CMK (cell line): ENCODE measurements around the gene RPL6.

Experiments used
- DNase-seq: peaks from one replicate; pipeline ENCODE4 v3.0.0-alpha.2; 2010; ENCODE audit warnings: low read depth

RPL6 gene

DNA sequence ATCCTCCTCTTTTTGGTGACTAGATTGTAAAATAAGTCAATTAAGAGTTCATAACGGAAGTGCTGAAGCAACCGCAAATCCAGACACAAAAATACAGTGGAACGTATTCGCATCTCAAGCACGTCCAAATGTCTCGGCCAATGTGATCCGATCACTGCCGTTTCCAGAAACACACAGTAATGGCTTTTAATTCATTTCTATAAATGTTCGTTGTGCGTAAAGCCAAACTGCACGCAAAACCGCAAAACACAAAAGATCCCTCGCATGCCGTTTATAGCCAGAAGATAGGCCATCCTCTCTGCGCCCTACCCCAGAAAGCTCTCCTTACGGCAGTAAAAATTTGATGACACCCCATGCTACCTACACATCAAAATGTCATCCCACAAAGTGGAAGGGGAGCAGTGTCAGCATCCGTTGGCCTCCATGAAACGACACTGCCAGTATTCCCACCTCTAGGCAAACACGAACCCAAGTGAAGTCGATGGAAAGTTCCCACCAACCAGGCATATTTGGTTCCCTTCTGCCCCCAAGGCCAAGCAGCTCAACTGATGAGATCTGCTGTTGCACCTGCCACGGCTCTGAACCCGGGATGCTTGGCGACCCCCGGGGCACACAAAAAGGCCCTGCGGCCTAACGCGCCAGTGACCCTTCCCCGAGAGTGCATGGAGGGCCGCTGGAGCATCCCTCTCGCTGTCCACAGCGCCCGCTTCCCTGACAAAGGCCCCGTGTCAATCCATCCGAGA, 28.6 kb downstream of the RPL6 start:
- no peak for DNase-seq

DNA sequence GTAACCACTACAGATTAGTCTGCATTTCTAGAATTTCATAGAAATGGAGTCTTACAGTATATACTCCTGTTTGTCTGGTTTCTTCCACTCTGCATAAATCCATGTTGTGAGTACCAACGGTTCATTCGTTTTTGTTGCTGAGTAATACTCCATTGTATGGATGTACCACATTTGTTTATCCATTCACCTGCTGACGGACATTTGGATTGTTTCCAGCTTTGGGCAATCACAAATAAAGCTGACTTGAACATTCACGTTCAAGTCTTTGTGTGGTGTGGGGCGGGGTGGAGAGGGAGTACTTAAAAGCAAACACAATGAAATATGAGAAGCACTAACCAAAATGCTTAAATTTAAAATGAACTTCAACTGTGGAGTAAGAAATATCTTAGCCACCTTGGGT, 34.3 kb downstream of the RPL6 start:
- DNase-seq = no peak

DNA sequence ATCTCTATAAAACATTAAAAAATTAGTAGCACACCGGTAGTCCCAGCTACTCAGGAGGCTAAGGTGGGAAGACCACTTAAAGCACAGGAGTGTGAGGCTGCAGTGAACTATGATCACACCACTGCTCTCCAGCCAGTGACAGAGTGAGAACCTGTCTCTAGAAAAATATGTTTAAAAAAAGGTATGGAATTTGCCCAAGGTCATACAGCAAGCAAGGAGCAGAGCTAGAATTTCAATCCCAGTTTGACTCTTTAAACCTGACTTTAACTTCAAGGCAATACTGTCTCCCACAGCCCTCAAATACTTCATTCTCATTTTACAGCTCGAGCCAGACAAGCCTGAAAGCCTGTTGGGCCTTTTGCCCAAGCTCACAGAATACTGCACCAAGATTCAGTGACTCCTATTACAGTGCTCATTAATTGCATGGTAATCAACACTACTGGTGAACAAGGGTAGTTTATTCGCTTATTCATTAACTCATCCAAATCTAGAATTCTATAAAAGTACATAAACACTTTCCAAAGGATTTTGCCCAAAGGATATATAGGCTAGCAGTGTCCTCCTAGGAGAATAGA, 35.2 kb downstream of the RPL6 start:
- DNase-seq = no peak

DNA sequence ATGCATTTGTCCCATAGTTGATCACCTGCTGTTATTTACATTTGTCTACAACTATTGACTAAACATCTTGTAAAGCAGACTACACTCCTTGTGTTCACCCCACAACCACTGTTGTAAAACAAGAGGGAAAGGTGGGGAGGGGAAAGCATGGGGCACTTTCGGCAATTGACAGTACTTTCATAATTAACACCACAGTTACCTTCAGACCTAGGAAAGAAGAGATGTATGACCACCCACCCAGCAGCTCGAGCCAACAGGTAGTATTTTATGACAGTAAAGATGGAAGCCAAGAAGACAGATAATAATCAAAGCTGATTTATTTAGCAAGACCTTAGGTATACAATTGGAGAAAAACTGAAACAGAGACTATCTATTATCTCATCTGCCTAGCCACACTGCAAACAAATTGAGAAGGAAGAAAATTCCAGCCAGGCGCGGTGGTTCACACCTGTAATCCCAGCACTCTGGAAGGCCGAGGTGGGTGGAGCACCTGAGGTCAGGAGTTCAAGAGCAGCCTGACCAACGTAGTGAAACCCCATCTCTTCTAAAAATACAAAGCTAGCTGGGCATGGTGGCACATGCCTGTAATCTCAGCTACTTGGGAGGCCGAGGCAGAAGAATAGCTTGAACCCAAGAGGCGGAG, 38.4 kb downstream of the RPL6 start:
- no peak for DNase-seq

DNA sequence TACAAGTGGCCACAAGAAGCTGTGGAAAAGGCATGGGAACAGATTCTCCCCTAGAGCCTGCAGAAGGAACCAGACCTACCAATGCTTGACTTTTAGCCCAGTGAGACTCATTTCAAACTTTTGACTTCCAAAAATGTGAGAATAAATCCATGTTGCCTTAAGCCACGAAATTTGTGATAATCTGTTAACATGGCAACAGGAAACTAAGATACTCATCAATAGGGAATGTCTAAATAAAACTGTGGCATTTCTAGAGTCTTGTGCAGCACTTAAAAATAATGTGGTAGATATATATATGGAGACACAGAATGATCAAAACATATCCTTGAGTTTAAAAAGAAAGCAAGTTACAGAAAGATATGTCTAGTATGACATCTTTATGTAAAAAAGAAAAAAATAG, 39.2 kb downstream of the RPL6 start:
- no peak for DNase-seq

DNA sequence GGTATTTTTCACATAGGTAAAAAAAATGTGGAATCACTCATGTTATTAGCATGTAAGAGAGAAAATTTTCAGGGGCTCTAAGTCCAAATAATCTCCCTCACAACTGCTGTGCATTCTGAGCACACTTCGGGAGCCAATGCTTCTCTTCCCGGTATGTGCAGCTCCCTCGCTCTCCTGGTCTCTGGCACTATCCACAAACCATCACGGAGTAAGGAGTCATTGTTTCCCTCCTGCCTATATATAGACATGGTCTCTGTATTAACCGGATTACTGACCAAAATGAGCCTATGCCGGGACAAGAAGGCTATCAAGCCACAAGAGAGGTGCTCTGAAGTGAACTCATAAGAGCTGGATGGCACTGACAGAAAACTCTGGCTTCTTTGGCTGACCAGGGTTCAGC, 40.5 kb downstream of the RPL6 start:
- no peak for DNase-seq

DNA sequence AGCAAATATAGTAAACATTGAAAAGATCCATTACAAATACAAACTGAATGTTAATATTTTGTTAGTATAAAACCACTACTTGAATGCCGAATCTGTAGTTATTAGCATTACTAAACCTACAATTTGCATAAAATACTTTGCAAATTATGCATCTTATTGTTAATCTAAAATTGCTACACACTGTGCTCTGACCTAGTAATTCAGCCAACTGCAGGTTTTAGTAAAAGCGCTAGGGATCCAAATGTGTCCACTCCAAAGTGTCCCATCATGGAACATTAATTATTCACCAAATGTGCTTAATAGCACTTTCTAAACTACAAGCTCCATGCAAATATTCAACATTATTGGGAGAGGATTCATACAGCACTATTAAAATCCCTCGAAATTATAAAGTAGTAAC, 41.4 kb downstream of the RPL6 start:
- no peak for DNase-seq

DNA sequence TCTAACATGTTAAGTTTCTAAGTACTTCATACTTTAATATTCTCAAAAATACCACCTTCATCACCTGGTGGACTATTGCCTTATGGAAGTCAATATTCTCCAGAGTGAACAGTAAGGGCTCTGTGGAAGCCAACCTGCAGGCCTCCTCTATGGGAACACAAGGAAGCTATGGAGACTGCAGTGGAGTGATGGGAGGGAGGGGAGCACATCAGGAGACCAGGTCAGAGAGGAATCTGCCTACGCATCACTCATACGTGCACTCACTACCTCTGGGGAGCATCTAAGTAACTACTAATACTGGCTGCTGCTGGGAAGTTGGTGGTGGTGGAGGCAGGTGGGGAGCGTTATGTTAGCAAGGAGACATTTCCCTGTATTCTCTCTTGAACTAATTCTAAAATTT, 47.1 kb downstream of the RPL6 start:
- DNase-seq = no peak

DNA sequence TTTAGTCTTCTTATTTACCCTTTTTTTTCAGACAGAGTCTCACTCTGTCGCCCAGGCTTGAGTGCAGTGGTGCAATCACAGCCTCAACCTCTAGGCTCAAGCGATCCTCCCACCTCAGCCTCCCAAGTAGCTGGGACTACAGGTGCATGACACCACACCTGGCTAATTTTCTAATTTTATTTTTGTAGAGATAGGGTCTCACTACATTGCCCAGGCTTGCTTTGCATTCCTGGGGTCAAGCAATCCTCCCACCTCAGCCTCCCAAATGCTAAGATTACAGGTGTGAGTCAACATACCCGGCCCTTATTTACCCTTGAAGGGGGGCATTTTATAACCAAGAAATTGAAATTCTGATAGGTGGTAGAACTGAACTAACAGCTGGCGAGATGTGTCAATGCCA, 48.1 kb downstream of the RPL6 start:
- no peak for DNase-seq

DNA sequence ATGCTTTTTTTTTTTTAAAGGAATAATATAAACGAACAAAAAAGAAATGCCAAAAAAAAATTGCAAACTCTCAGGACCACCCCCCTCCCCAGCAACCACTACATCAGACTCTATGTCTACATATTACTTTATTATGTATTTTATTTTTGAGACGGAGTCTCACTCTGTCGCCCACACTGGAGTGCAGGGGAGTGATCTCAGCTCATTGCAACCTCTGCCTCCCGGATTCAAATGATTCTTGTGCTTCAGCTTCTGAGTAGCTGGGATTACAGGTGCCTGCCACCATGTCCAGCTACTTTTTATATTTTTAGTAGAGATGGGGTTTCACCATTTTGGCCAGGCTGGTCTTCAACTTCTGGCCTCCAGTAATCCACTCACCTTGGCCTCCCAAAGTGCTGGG, 50.1 kb downstream of the RPL6 start:
- no peak for DNase-seq

DNA sequence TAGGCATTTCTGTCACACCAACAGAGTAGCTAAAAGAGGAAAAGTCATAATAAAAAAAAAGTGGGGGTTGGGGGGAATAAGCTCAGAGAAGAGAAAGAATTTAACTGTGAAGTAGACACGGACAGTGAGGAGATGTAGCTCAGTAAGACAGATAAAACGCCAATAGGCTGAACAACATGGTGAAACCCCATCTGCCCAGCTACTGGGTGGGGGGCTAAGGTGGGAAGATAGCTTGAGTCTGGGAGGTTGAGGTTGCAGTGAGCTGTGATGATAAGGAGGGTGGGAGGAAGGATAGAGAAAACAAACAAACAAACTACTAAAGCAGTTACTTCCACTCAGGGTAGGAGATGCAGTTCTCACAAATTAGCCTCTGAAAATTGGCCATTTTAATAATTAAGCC, 52.2 kb downstream of the RPL6 start:
- DNase-seq = no peak
